Stimulated activated CD4-positive, alpha-beta T cell treated with anti-CD3 and anti-CD28 coated beads, Interleukin-12 subunit alpha, Interleukin-12 subunit beta, amount 100 ng/mL, for 4 hours (primary cell): ENCODE results near the gene SUMF1.

Experiments used
- DNase-seq: peaks from one replicate; pipeline ENCODE4 v3.0.0-alpha.2; 2020

The SUMF1 gene

DNA sequence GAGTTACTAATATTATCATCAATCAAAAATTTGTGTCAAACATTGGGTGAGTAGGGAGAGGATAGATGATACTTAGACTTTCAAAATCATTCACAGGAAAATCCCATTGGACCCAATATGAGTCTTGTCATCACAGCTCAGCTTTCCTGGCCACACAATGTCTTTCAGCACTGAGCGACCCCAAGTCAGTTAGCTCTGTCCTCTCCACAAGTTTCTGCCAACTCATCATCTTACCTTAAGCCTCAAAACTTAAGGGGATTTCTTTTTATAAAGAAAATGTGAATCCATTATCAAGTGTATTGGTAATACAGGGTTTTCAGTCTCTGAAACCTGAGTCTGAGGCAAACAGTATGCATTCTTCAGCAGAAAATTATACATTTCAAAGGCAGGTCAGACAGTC is 55.8 kb downstream of the SUMF1 start:
- DNase-seq = no peak

DNA sequence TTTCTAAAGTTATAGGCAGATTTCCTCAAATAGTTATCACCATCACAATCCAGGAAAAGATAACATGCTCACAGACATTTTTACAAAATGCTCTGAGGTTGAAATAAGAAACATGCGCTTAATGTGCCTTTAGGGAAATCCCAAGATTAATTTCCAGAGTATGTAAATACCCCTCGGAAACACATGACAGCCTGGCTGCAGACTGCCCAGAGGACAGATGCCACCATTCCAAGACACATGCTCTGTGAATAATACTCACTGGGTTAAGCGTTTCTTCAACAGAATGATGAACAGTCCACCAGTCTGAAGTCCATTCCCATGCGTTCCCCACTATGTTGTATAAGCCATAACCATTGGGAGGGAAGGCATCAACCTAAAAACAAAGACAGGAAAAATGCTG is 56.5 kb downstream of the SUMF1 start:
- no peak for DNase-seq

GRCh38 chr3:4409971-4410573 is 57.0 kb downstream of the SUMF1 start:
- DNase-seq = no peak

- no peak for DNase-seq
Observed at GRCh38 chr3:4409415-4409814, 57.7 kb downstream of the SUMF1 start.

GRCh38 chr3:4408958-4409357 is 58.1 kb downstream of the SUMF1 start:
- DNase-seq = no peak

GRCh38 chr3:4407941-4408340 is 59.1 kb downstream of the SUMF1 start:
- DNase-seq = no peak

DNA sequence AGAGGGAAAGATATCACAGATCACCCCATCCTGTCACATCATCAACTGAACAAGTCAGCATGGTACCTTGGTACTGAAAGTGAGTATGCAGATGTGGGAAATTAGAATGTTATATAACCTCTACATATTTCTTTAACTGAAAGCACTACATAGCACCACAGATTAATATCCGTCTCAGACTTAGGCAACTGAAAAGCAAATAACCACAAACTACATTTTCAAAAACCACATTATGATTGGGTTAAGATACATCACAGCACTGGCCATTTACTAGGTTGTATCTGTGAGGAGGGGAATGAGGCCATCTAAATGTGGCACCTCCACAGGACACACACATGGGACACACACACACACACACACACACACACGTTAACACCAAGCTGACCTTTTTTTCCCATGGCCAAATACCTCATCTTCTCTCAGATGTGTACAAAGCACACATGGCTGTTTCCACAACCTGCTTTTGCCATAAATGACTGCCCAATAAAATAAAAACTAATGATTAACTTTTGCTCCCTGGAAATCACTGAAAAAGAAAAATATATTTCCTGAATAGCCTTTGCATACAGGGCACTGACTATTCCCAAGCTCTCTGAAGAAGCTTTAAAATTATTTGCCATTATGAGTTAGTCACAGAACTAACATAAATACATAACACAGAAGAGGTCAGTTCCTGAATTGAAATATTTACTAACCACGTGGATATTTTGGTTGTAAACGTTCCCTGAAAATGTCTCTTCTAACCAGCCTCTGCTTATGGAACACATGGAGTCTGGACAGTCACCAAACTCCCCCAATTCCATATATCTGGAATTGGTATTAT is 60.1 kb downstream of the SUMF1 start:
- no peak for DNase-seq

GRCh38 chr3:4404881-4405280 is 62.2 kb downstream of the SUMF1 start:
- DNase-seq = no peak

DNA sequence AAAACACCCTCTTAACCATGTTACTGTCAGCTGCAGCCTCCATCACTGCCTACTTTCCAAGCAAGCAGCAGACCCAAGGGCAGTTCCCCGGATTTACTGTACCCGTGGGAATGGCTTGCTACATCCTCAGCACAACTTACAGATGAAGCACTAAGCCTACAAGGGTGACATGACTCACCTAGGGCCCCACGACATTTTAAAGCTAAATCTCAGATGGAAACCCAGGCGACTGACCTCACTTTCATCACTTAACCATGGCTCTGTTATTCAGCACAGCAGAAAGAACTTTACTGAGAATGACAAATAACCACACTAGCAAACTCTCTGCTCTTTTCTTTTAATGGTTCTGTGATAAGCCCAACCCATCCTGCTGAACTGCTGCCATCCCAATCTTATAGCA is 65.6 kb downstream of the SUMF1 start:
- DNase-seq = no peak

GRCh38 chr3:4399476-4399875 is 67.6 kb downstream of the SUMF1 start:
- no peak for DNase-seq

DNA sequence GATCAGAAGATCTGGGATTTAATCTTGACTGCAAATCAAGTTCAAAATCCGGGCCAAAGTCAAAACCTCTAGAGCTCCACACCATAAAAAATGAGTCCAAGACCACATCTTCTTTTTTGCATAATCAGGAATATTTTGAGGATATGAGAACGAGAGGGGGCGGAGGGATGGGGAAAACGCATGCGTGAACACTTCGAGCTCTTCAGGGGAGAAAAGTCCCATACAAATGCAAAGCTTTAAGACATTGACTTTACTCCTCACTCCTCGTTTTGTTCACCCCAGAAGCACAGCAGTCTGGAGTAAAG is 68.2 kb downstream of the SUMF1 start:
- DNase-seq = no peak

GRCh38 chr3:4398120-4398940 is 68.7 kb downstream of the SUMF1 start:
- DNase-seq = no peak

- DNase-seq = no peak
Observed at GRCh38 chr3:4397466-4397865, 69.6 kb downstream of the SUMF1 start.

- DNase-seq = no peak
Observed at GRCh38 chr3:4396542-4396941, 70.5 kb downstream of the SUMF1 start.

- no peak for DNase-seq
Observed at GRCh38 chr3:4396006-4396405, 71.1 kb downstream of the SUMF1 start.

- DNase-seq = no peak
Observed at GRCh38 chr3:4395448-4395847, 71.6 kb downstream of the SUMF1 start.

DNA sequence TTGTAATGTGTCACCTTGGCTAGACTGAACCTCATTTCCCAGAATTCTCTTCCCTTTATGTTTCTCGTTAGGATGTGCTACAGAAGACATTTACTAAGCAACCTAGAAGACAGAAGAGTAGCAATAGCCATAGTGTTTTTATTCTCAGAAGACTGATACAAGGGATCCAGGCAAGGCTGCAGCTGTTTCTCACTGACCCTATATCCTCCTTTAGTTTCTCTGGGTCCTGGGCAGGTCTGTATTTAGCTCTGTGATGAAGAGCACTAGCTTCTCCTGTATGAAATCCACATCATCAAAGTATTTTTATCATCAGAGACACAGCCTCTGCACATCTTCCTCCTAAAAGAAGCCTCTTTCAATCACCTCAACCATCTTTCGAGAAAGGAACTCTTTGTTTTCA is 72.5 kb downstream of the SUMF1 start:
- DNase-seq = no peak

- DNase-seq = no peak
Observed at GRCh38 chr3:4394048-4394447, 73.0 kb downstream of the SUMF1 start.

- no peak for DNase-seq
Observed at GRCh38 chr3:4392992-4393391, 74.1 kb downstream of the SUMF1 start.

DNA sequence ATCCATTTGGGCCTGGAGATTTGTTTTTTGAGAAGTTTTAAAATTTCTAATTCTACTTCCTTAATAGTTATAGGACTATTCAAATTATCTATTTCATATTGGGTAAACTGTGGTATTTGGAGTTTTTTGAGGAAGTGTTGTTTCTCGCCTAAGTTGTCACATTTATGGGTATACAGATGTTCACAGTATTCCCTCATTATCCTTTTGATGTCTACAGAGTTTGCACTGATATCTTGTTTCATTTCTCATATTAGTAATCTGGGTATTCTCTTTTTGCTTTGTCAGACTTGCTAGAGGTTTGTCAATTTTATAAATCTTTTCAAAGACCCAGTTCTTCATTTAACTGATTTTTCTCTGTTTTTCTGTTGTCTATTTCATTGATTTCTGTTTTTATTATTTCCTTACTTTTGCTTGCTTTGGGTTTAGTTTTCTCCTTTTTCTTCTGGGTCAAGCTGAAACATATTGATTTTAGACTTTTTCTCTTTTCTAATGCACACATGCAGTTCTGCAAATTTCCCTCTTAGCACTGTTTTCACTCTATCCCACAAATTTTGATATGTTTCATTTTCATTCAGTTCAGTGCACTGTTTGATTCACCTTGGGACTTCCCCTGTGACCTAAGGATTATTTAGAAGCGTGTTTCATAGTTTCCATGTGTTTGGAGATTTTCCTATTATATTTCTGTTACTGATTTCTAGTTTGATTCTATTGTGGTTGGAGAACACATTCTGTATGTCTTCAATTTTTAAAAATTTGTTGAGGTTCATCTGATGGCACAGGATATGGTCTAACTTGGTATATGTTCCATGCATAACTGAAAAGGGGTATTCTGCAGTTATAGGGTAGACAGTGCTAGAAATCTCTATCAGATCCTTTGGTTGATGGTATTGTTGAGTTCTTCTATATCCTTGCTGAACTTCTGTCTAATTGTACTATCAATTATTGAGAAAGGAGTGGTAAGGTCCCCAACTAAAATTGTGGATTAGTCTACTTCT is 79.6 kb downstream of the SUMF1 start:
- DNase-seq = no peak

DNA sequence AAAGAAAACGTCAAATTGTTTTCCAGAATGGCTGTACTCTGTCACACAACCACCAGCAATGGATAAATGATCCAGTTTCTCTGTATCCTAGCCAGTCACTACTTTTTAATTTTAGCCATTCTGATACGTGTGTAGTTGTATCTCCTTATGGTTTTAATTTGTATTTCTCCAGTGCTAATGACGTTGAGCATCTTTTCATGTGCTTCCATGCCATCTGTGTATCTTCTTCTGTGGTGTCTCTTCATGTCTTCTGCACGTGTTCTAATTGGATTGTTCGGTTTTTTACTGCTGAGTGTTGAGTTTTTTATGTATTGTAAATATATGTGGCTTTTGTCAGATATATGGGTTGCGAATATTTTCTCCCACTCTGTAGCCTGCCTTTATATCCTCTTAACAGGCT is 81.9 kb downstream of the SUMF1 start:
- DNase-seq = no peak

GRCh38 chr3:4380013-4380412 is 87.1 kb downstream of the SUMF1 start:
- DNase-seq = no peak

GRCh38 chr3:4376499-4376898 is 90.6 kb downstream of the SUMF1 start:
- no peak for DNase-seq
